GM21723 (cell line): ENCODE data around the gene VWA5A.
A peak's percentile ranks its signal among the peaks of the same experiment; 100 is the strongest.

ENCODE experiments used
- ATAC-seq: cut with Tn5 transposase; IDR thresholded peaks from one replicate; pipeline ENCODE4 v1.9.1; 2021; ENCODE audit warnings: mild to moderate bottlenecking, moderate library complexity; ENCODE audit not compliant: unreplicated experiment

VWA5A gene, protein sequence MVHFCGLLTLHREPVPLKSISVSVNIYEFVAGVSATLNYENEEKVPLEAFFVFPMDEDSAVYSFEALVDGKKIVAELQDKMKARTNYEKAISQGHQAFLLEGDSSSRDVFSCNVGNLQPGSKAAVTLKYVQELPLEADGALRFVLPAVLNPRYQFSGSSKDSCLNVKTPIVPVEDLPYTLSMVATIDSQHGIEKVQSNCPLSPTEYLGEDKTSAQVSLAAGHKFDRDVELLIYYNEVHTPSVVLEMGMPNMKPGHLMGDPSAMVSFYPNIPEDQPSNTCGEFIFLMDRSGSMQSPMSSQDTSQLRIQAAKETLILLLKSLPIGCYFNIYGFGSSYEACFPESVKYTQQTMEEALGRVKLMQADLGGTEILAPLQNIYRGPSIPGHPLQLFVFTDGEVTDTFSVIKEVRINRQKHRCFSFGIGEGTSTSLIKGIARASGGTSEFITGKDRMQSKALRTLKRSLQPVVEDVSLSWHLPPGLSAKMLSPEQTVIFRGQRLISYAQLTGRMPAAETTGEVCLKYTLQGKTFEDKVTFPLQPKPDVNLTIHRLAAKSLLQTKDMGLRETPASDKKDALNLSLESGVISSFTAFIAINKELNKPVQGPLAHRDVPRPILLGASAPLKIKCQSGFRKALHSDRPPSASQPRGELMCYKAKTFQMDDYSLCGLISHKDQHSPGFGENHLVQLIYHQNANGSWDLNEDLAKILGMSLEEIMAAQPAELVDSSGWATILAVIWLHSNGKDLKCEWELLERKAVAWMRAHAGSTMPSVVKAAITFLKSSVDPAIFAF

DNA sequence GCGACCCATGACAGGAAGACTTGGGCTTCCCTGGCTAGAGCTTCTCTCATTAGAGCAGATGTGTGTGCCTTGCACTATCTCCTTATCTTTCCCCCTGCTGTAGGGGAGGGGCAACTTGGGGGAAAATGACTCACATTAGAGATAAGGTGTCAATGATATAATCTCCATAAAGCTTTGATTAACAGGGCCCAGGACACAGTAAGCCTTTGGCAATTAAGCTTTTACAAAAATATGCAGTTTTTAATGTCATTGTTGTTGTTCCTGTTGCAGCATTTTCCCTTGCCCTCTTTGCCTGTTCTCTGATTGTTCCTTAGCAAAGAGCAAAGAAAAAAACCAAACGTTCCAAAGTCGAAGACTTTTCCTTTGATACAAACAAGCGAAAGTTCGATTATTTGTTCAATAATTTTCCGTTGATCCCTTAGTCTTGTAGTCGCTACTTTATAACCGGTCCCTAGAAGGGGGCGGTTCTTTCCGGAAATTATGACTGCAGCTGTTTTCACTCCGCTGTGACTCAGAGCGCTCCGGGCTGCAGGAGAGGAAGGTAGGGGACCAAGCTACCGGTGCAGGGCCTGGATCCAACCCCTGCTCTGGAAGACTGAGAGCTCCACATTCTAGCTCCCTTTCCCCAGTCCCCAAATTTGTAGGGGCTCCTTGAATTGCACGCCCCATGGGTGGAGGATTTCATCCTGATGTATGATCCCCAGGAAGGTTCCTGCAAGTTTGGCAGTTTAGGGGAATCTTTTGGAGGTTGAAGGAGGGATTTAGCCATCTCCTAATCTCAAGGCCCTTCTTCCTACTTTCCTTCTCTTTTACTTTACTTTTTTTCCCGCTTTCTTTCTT, at the start of gene VWA5A:
TSS of gene VWA5A (plus strand) at position 509 of the 840 bp plus-strand sequence. CDS start 2,062 bp downstream, outside the sequence.
- ATAC-seq = peak; percentile 100

DNA sequence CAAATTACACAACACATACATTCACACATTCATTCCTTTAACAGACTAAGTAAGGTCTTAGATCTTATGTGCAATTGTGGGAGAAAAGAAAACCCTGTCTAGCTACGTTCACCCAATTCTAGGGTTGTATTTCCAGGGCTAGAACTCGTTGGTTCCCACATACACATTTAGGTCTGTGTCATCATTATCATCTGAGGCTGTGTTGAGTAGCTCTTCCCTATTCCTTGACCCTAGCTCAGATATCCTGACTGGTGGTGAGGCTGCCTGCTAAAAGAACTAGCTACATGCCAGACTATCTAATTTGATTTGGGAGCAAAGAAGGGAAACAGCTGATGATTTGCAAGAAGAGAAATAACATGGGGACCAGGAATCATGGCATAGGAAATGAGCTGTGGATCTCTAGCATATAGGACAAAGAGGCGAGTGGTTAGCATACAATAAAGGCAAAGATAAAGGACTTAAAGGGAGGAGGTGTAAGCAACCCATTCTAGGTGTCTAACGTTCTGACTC, 46.6 kb upstream of the VWA5A start:
- no peak for ATAC-seq

DNA sequence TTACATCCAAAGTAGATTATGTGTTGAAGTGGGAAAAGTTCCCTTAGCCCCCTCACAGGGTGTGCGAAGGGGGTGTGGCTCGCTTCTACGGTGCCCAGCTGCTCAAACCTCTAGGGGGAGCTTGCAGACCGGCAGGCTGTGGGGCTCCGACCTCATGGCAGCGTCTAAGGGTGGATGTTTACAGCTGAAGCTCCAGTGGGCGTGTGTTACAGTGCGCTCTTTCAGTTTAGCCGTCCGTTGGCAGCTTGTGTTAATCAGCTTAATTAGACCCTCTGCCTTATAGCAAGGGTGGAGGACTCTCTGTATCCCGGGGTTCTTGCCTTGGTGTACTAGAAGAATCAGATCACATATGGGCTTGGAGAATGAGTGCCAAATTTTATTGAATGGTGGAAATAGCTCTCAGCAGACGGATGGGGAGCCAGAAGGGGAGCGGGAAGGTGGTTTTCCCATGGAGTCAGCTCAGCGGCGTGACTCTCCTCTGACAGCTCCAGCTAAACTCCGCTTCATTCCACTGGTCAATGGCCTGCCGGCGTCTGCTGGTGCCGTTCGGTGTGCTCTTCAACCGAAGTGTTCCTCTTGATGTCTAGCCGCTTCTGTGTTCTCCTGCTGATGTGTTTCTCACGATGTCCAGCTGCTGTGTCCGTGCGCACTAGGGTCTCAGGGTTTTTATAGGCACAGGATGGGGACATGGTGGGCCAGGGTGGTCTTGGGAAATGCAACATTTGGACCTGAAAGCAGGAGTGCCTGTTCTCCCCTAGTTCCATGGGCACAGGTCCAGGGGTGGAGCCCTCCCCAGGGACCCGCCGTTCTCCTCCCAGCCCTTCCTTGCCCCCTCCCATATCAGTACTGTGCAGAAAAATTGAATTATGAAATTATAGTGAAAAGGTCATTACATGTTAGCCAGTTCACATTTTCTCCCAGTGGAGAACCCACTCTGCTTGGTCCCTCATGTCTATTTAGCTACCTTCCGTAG, 45.5 kb upstream of the VWA5A start:
- peak; percentile 76 for ATAC-seq

DNA sequence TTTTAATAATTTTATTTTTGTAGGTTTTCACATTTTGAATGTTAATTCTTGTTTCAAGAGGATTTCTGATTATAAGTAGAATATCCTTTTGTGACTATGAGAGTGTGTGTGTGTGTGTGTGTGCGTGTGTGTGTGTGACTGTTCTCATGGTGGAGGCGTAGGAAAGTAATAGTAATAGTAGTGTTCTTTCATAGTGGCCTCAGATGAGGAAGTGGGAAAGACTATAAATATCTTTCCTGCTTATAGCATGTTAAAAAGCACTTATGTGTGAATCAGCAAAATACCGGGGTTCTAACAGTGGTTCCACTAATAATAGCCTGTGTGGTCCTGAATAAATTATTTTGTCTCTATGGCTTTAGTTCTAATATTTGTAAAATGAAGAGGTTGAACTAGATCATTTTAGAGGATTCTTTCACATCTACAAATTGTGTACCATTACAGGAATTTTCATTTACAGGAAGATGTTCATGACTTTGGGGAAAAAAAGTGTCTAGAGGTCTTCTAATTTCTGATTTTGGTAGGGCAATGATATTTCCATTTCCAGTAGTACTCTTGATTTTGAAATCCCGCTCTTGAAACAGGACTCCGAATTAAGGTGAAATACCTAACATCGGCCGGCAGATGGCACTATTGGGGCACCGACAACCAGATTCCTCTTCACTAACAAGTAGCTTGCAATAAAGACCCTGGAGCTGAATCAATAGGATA, 44.2 kb upstream of the VWA5A start:
- peak; percentile 84 for ATAC-seq

DNA sequence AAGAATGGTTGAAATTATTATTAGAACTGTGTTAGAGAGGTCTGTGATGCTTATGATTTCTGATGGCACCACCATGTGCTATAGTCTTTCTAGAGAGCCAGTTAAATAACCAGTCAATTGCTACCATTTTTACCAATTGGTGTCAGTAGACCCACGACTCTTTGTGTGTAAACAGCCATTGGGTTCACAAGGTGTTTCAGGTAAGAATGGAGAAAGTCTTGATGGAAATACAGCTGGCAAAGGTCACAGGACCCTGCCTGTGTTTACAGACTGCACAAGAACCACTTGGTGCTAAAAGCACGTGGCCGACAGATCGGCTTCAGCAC, 43.7 kb upstream of the VWA5A start:
- ATAC-seq = no peak

DNA sequence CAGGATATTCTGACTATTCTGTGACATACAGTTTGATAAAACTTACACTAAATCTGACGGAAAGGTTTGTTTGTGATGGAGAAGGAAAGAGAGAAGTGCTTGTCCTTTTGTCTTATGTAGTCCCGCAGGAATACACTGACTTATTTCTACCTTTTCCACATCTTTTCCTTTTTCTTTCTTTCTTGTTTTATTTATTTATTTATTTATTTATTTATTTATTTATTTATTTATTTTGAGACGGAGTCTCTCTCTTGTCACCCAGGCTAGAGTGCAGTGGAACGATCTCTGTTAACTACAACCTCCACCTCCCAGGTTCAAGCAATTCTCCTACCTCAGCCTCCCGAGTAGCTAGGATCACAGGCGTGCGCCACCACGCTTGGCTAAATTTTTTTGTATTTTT, 43.1 kb upstream of the VWA5A start:
- no peak for ATAC-seq

DNA sequence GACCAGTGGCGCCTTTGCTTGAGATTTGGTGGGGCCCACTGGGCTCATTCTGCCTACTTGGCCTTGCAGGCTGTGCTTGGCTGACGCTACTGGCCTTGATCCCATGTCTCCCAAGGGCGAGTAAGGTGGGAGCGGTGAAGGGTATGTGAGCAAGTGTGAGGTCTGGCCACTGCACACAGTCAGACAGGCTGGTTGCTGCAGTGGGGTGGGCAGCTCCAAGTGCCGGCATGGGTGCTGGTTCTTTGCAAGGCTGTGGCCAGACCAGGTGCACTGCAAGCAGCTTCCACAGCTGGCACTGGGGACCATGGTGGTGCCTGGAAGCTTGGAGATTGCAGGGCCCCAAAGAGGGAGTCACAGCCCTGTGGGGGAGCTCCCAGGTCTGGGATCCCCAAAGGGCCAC, 40.7 kb upstream of the VWA5A start:
- no peak for ATAC-seq

DNA sequence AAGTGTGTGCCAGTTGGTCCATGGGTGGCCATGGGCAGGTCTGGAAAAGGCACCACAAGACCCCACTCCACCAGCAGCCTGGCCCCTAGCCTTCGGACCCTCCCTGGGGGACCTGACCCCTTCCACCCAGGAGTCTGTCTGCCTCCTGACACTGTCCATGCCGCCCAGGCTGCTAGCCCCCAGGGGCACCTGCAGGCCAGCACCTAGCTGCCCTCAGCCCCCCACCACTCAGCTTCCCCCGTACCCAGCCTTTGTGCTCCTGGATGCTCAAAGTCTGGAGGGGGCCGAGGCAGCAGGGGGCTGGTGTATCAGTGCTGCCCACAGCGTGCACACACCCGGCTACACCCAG, 39.8 kb upstream of the VWA5A start:
- ATAC-seq = no peak

DNA sequence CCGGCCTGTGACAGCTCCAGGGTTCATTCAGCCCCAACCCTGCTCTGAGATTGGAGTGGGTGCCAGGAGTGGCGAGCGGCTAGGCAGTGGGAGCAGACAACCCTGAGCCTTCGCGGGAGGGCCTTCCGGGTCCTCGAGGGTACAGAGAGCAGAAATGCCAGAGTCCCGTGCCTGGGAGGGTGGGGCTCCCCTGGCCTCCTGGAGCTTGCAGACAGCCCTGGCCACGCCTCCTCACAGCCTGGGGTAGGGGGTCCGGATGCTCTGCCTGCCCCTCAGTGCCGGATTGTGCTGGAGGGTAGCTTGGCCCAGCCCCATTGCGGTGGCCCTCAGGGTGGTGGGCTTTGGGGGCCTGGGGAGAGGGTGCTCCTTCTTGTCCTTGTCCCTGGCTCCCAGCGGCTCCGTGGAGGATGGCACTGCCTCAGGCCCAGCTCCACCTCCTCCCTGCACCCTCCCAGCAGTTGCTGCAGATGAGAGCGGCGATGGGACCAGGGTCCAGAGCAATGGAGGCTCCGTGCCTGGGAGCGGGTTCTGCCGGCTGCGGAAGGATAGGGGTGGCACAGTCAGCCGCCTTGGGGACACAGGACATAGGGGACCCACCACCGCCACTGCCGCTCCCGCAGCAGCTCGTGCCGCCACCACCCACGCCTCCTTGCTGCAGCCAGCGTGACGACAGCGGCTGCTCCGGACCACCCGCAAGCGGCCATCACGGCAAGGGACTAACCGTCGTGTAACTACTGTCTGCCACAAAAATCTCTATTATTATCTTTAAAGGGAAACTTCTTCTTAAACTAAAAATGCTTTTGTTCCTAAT, 39.2 kb upstream of the VWA5A start:
- peak; percentile 66 for ATAC-seq

DNA sequence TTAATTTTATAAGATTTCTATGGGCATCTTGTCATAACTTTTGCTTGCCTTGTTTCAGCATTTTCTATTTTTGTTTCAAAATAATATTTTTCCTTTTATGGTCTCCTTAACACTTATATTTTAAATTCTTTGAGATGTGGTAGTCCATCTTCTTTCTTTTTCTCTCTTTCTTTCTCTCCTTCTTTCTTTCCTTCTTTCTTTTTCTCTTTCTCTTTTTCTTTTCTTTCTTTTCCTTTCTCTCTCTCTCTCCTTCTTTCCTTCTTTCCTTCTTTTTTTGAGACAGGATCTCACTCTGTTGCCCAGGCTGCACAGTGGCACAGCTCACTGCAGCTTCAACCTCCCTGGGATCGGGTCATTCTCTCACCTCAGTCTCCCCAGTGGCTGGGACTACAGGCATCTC, 38.0 kb upstream of the VWA5A start:
- ATAC-seq = no peak

DNA sequence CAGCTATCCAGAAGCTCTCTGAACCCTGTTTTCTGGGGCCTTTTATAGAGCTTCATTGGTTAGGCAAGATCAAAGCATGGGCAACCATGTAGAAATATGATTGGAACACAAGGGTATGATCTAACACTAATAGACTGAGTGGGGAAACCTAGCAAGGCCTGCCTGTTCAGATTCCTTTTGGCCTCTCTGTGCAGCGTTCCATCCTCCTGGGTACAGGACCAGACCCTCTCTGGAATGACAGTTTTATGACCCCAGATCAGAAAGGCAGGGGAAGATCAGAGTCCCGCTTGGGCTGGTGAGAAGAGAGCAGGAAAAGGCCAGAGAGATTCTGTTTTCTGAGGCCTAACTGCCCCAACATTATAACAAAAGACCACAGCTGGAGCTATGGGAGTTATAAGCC, 36.7 kb upstream of the VWA5A start:
- ATAC-seq = no peak

DNA sequence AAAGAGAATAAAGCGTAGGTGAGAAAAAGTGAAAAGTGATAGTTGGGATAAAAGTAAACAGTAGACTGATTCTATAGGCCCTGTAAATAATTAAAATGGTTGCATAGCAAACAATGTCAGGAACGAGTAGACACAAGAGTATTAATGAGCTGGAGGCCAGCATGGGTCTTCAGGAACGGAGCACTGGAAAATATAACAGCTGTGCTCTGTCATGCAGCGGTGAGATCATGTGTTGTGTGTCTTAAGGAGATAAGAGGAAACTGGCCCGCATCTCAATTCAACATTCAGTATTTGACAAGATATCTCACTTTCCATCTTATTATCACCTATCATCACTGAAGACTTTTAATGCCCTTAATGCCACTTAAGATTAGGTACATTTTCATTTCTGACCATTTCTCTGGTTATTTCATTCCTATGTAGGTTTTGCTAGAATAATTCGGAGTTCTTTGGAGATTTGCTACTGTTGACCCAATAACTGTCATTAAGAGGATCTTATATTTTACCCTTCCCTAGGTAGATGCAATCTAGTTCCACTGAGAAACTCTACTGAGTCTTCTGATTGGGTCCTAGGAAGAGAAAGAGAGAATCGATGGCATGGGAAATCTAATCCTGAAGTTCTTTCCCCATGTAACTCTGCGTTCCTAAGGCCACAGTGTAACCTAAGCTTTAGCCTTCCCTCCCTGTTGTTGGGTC, 35.5 kb upstream of the VWA5A start:
- no peak for ATAC-seq

DNA sequence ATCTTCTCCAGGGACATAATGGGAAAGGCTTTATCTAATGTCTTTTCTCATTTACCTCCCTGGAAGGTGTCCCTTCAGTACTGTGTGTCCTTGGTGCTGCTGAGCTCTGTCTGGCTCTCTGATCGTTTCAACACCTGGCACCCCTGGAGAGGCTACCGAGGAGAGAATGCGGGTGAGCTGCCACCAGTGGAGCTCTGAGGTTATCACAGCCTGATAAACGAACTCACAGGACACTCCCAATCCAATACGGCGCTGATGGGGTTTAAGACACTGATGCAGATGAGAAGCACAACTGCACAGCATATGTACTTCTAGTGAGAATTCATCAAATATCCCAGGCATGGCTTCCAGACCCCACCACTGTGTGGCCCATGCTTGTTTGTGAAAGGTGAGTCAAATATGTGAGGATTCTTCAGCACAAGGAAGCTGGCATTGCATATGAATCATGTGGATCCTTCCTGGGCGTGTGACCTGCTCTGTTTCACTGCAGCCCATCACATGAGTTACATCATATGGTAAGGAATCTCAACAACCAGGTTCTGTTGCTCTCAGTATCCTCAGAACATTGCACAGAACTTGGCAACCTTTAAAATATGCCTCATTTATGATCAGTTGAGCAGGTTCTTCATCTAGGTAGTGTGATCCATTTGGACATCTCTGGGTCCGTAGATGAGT, 34.8 kb upstream of the VWA5A start:
- ATAC-seq = no peak

DNA sequence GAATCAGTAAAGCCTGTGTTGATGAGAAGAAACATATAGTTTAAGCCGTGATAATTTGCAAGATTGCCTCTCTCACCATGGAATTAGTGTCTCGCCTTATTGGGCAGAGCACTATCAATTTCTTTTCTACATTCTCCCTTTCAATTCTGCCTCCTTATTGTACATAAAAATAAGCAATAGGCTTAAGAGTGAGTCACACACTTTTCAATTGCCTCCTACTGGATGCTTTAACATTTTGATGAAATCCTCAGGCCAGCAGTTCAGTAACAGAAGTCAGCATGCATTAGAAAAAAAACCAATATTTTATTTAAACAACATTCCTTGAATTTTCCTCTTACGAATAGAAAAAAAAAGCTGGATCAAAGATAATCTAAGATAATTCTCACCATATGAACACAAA, 33.8 kb upstream of the VWA5A start:
- ATAC-seq = no peak

DNA sequence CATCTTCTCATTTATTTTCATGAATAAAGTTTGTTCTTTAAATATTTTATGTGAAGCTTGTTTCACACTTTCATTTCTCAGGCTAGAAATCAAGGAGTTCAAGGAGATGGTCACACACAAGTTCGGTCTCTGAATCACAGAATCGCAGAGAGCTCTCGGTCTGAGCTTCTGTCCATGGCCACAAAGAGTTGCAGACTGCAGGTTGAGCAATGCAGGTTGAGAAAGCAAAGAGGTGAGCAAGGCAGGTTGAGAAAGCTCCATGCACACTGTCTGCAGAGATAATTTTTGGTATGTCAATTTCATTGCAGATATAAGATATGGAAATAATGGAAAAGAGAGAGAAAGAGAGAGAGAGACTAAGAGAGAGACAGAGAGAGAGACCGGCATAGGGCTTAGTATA, 32.9 kb upstream of the VWA5A start:
- no peak for ATAC-seq

DNA sequence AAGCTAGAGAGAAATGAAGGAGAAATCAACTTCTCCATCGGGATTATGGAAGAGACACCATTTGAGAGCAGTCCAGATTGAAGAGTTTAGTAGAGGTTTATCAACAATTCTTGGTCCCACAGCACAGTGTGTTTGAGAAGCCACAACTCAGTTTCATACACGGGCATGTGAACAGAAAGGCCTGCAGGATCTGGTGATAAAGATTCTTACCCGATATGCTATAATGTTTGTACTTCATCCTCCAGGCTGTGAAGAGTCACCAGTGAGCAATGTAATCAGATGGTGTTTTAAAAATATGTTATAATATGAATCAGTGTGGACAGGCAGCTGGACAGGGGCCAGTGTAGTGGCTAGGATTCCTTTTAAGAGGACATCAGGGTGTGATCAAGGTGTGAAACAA, 29.7 kb upstream of the VWA5A start:
- ATAC-seq = no peak

DNA sequence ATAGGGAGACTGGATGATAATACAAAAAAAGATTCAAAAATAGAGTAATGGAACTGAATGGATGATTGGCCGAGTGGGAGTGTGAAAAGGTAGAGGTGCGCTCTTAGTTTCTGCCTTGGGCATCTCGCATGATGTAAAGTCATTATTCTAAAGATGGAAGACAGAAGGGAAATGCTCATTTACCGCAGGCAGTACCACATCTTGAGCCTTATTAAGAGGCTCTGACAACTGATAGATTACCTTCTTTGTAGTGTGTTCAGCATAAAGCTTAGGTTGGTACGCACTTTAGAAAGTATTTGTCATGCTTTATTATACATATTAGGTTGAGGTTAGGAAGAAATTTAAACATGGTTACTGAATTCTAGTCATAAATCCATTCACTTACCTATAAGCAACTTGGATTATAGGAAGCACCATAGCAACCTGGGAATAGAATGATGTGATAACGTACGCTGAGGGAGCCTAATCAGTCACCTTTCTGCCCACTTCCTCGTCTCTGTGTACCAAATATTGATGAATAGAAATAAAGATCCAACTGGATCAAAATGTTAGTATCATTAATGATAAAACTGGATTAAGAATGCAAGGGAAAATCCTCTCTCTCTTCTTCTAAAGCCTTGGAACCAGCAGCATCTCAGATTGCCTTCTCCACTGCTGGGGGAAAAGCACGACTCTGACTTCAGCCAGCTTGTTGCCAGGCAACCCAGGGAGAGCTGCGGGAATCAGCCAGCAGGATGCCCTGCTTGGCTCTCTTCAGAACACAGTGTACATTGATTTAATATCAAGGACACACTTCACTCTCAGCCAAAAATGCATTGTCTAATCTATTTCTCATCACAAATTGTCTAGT, 29.0 kb upstream of the VWA5A start:
- no peak for ATAC-seq
